HepG2 (cell line): ENCODE data around the gene CSNK1D. TPM values are rescaled to one million over a fixed set of nuclear protein-coding genes. Genes with fewer than 3 reads are reported as not detected.

Source experiments
- DR1 ChIP-seq: sonication (generic); formaldehyde crosslinking; IDR thresholded peaks from 2 replicates; pipeline ENCODE4 v1.8.0; 2021; ENCODE audit warnings: mild to moderate bottlenecking, missing genetic modification reagents, inconsistent platforms
- FOXA3 ChIP-seq: IDR thresholded peaks from 2 replicates; pipeline ENCODE4 v1.6.1; 2016; ENCODE audit warnings: missing genetic modification reagents, missing compliant biosample characterization
- FOXO1 ChIP-seq: sonication (generic); formaldehyde crosslinking; IDR thresholded peaks from 2 replicates; pipeline ENCODE4 v1.4.0; 2020; ENCODE audit warnings: missing genetic modification reagents
- HCFC1 ChIP-seq: fragments of 150-350 bp; IDR thresholded peaks from 2 replicates; pipeline ENCODE4 v1.6.1; 2014; ENCODE audit warnings: low read depth, low read length
- HNRNPL ChIP-seq: fragments of 200-400 bp; formaldehyde crosslinking; IDR thresholded peaks from 2 replicates; pipeline ENCODE4 v1.6.1; 2017; ENCODE audit warnings: mild to moderate bottlenecking, low read depth, low read length
- JUN ChIP-seq: sonication (generic); formaldehyde crosslinking; IDR thresholded peaks from 2 replicates; pipeline ENCODE4 v1.4.0; 2020; ENCODE audit warnings: mild to moderate bottlenecking, missing genetic modification reagents
- MEIS2 ChIP-seq: sonication (generic); formaldehyde crosslinking; IDR thresholded peaks from 2 replicates; pipeline ENCODE4 v1.9.0; 2021; ENCODE audit warnings: mild to moderate bottlenecking, missing genetic modification reagents
- NPAS2 ChIP-seq: sonication (generic); formaldehyde crosslinking; IDR thresholded peaks from 2 replicates; pipeline ENCODE4 v1.8.0; 2022; ENCODE audit warnings: mild to moderate bottlenecking, missing genetic modification reagents, borderline replicate concordance
- PCBP2 ChIP-seq: fragments of 200-400 bp; formaldehyde crosslinking; optimal IDR thresholded peaks from 2 replicates; pipeline ENCODE3; 2018; ENCODE audit warnings: low read length, low read depth; ENCODE audit not compliant: poor library complexity, severe bottlenecking
- PRMT3 ChIP-seq: sonication (generic); formaldehyde crosslinking; IDR thresholded peaks from 2 replicates; pipeline ENCODE4 v1.8.1; 2022; ENCODE audit warnings: low read depth, mild to moderate bottlenecking, moderate library complexity, missing genetic modification reagents, borderline replicate concordance
- RARA ChIP-seq: IDR thresholded peaks from 2 replicates; pipeline ENCODE4 v1.6.1; 2016; ENCODE audit warnings: missing genetic modification reagents, missing compliant biosample characterization
- SAFB2 ChIP-seq: sonication (generic); formaldehyde crosslinking; IDR thresholded peaks from 2 replicates; pipeline ENCODE4 v1.5.1; 2020; ENCODE audit warnings: missing genetic modification reagents, low read depth, mild to moderate bottlenecking, borderline replicate concordance
- SALL1 ChIP-seq: sonication (generic); formaldehyde crosslinking; IDR thresholded peaks from 2 replicates; pipeline ENCODE4 v1.8.0; 2022; ENCODE audit warnings: mild to moderate bottlenecking, missing genetic modification reagents
- SALL2 ChIP-seq: sonication (generic); formaldehyde crosslinking; IDR thresholded peaks from 2 replicates; pipeline ENCODE4 v1.8.1; 2023; ENCODE audit warnings: mild to moderate bottlenecking, missing genetic modification reagents, inconsistent platforms
- SRF ChIP-seq: IDR thresholded peaks from 2 replicates; pipeline ENCODE4 v1.6.1; 2011; ENCODE audit warnings: mild to moderate bottlenecking, low read depth, low read length, moderate library complexity
- SRSF1 ChIP-seq: fragments of 200-400 bp; formaldehyde crosslinking; optimal IDR thresholded peaks from 2 replicates; pipeline ENCODE3; 2017; ENCODE audit warnings: mild to moderate bottlenecking, low read depth, low read length, moderate library complexity
- TAF1 ChIP-seq: sonication (generic); formaldehyde crosslinking; IDR thresholded peaks from 2 replicates; pipeline ENCODE4 v1.4.0; 2020; ENCODE audit warnings: missing genetic modification reagents
- TARDBP ChIP-seq: sonication (generic); formaldehyde crosslinking; IDR thresholded peaks from 2 replicates; pipeline ENCODE4 v1.8.0; 2022; ENCODE audit warnings: mild to moderate bottlenecking, missing genetic modification reagents
- TGIF2 ChIP-seq: IDR thresholded peaks from 2 replicates; pipeline ENCODE4 v1.6.1; 2016; ENCODE audit warnings: control low read depth, missing compliant biosample characterization
- ZFP36L2 ChIP-seq: sonication (generic); formaldehyde crosslinking; IDR thresholded peaks from 2 replicates; pipeline ENCODE4 v1.4.0; 2020; ENCODE audit warnings: missing genetic modification reagents
- ZMYM4 ChIP-seq: sonication (generic); formaldehyde crosslinking; IDR thresholded peaks from 2 replicates; pipeline ENCODE4 v1.8.1; 2023; ENCODE audit warnings: mild to moderate bottlenecking, missing genetic modification reagents
- ZNF143 ChIP-seq: sonication (generic); formaldehyde crosslinking; IDR thresholded peaks from 2 replicates; pipeline ENCODE4 v1.4.0; 2020; ENCODE audit warnings: missing genetic modification reagents
- ZNF234 ChIP-seq: sonication (generic); formaldehyde crosslinking; conservative IDR thresholded peaks from 2 replicates; pipeline ENCODE4 v1.5.1; 2020; ENCODE audit warnings: mild to moderate bottlenecking, missing genetic modification reagents
- ZNF737 ChIP-seq: sonication (generic); formaldehyde crosslinking; IDR thresholded peaks from 2 replicates; pipeline ENCODE4 v1.5.0; 2020; ENCODE audit warnings: missing genetic modification reagents, mild to moderate bottlenecking, borderline replicate concordance
- ZNF772 ChIP-seq: sonication (generic); formaldehyde crosslinking; IDR thresholded peaks from 2 replicates; pipeline ENCODE4 v1.5.0; 2020; ENCODE audit warnings: mild to moderate bottlenecking, missing genetic modification reagents
- ZZZ3 ChIP-seq: sonication (generic); formaldehyde crosslinking; IDR thresholded peaks from 2 replicates; pipeline ENCODE4 v1.4.0; 2020; ENCODE audit warnings: missing genetic modification reagents, mild to moderate bottlenecking, borderline replicate concordance
- polyA plus RNA-seq, 8 experiments: library from polyadenylated mRNA; depleted of rRNA in 3 of 8; stranded (reverse) in 7 of 8; unstranded in 1 of 8; fragments of >200 nt; fragmentation: Illumina TruSeq in 4 of 8; extraction: Trizol in 4 of 8; gene quantifications; 2 replicates each; pipeline versions ENCODE4 v1.2.1 to v1.2.3, GENCODE V29; 2011 to 2016; ENCODE audit warnings: low read depth in 4 of 8, missing spikeins in 1 of 8, mixed read lengths in 1 of 8; ENCODE audit not compliant: insufficient read depth in 1 of 8
- total RNA-seq, 5 experiments: library from RNA; depleted of rRNA; stranded (reverse); fragments of >200 nt; fragmentation: Illumina TruSeq; extraction: Trizol; gene quantifications; 2 replicates each; pipeline ENCODE4 v1.2.3, GENCODE V29; 2016; ENCODE audit warnings: low read depth in 1 of 5
- TF ChIP-seq, protein P1 (sequence below): sonication (generic); formaldehyde crosslinking; IDR thresholded peaks from 2 replicates; pipeline ENCODE4 v1.4.0; 2020; ENCODE audit warnings: low read depth, mild to moderate bottlenecking, missing genetic modification reagents
- TF ChIP-seq, protein P2 (sequence below): sonication (generic); formaldehyde crosslinking; IDR thresholded peaks from 2 replicates; pipeline ENCODE4 v1.5.0; 2020; ENCODE audit warnings: mild to moderate bottlenecking, low read depth, missing genetic modification reagents, borderline replicate concordance

The CSNK1D gene
- total and polyA plus RNA-seq, 2 of the 13 experiments (the other 11 are each of a cell fraction or from before 2014, with no cell fraction given), result 31.5 to 128 TPM

GRCh38 chr17:82230609-82231311 is 42.7 kb downstream of the CSNK1D start (continued):
- TF ChIP-seq ZFP36L2 (CRISPR knock-in tag), result peak; percentile 79; the same call in 1 of the 2 replicates
- TF ChIP-seq TAF1 (CRISPR knock-in tag), result peak; percentile 53; the same call in 1 of the 2 replicates
- TF ChIP-seq SALL2 (CRISPR knock-in tag), result peak; percentile 98
- peak; percentile 88; the same call in 1 of the 2 replicates for TF ChIP-seq ZNF737 (CRISPR knock-in tag)
- TF ChIP-seq HCFC1, result 0 out of 2 replicates have a peak, but pooled peaks have one; percentile 31
- no peak for TF ChIP-seq PCBP2
- TF ChIP-seq SRF, result peak; percentile 81; the same call in 1 of the 2 replicates
- TF ChIP-seq ZNF772 (CRISPR knock-in tag), result peak; percentile 98
- TF ChIP-seq PRMT3 (CRISPR knock-in tag), result peak; percentile 32
- TF ChIP-seq MEIS2 (CRISPR knock-in tag), result peak; percentile 94
- TF ChIP-seq FOXA3 (CRISPR knock-in tag), result peak; percentile 63; the same call in 1 of the 2 replicates
- TF ChIP-seq TGIF2 (CRISPR knock-in tag), result peak; percentile 69; the same call in 1 of the 2 replicates
- no peak for TF ChIP-seq NPAS2 (CRISPR knock-in tag)
- peak; percentile 68 for TF ChIP-seq FOXO1 (CRISPR knock-in tag)
- peak; percentile 64 for TF ChIP-seq SAFB2 (CRISPR knock-in tag)
- TF ChIP-seq RARA (CRISPR knock-in tag), result peak; percentile 86
- peak; percentile 75; the same call in 1 of the 2 replicates for TF ChIP-seq JUN (CRISPR knock-in tag)
- TF ChIP-seq, protein P1, sequence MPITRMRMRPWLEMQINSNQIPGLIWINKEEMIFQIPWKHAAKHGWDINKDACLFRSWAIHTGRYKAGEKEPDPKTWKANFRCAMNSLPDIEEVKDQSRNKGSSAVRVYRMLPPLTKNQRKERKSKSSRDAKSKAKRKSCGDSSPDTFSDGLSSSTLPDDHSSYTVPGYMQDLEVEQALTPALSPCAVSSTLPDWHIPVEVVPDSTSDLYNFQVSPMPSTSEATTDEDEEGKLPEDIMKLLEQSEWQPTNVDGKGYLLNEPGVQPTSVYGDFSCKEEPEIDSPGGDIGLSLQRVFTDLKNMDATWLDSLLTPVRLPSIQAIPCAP, result peak; percentile 95
- peak; percentile 96 for TF ChIP-seq HNRNPL
- peak; percentile 97 for TF ChIP-seq ZNF234
- peak; percentile 68 for TF ChIP-seq DR1 (CRISPR knock-in tag)
- TF ChIP-seq SALL1 (CRISPR knock-in tag), result peak; percentile 96
- TF ChIP-seq, protein P2, sequence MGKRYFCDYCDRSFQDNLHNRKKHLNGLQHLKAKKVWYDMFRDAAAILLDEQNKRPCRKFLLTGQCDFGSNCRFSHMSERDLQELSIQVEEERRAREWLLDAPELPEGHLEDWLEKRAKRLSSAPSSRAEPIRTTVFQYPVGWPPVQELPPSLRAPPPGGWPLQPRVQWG, result no peak; the same call in 1 of the 2 replicates
- TF ChIP-seq ZMYM4, result no peak; the same call in 1 of the 2 replicates
- TF ChIP-seq ZZZ3 (CRISPR knock-in tag), result peak; percentile 72; the same call in 1 of the 2 replicates
- no peak for TF ChIP-seq SRSF1
- TF ChIP-seq TARDBP (CRISPR knock-in tag), result peak; percentile 91
- TF ChIP-seq ZNF143 (CRISPR knock-in tag), result peak; percentile 54
